ENCODE results near the gene SLC38A10.

Gene SLC38A10

DNA sequence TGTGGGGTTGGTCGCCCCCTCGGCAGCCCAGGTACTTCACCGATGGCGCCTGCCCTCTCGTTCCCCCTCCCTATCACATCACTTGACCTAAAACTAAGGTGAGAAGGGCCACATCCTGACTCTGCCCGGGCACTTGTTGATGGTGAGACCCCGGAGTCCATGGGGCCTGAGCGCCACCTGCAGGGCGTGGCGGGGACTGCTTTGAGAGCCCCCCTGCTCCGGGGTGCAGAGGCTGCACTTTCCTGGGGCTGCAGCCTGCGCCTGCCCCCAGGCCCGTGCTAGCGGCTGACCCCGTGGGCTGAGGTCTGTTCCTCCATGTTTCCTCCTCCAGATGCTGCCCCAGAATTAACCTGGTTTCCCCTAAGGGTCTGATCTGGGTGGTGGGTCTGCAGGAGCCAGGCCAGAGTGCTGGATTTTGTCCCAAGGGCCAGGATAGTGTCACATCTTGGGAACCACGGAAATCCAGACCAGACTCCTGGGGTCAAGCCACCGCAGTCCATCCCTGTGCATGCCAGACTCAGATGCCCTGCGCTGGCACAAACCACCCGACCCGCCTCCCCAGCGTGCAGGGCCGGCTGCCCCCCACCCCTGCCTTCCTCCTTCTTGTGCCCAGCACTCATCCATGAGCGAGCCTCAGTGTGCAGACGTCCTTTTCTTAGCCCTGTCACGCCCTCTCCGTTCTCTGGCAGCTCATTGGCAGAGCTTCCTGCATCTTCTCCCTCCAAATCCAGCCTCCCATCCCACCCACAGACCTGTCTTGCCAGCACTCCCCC, 53.3 kb downstream of the SLC38A10 start:
- DNase-seq (ENCODE audit: low read depth), result peak; percentile 24

DNA sequence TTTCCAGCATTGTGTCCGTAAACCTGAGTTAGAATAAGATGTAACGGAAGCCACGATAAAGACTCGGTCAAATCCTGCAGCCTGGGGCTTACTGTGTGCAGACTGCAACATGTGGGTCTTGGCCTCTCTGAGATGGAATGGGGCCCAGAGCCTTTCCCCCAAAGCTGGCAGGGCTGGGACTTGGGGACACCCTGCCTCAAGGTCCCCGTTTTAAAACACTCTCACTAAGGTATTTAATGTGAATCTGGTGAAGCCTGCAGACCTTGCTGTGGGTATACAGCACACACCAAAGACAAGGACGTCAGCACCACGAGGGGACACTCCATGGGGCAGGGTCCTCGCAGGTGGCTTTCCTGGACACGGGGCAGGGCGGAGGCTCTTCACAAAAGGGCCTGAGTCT, 53.9 kb downstream of the SLC38A10 start:
- DNase-seq (ENCODE audit: low read depth), result no peak

DNA sequence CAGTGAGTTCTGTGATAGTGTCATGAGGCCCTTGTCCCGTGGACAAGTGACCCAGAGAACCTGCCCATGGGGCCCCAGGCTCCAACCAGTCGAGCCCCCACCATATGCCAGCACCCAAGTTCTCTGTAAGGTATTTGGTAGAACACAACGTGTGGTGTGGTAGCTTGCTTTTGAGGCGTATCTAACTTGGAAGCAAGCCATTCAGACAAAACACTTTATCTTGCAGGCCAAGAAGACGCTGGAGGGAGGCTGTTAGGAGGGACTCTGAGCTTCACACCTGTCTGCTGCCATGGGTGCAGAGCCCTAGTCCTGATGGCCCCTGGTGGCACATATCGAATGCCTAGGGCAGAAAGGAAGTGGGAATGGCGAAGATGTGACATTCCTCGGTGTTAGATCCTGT, 54.3 kb downstream of the SLC38A10 start:
- no peak for DNase-seq (ENCODE audit: low read depth)

DNA sequence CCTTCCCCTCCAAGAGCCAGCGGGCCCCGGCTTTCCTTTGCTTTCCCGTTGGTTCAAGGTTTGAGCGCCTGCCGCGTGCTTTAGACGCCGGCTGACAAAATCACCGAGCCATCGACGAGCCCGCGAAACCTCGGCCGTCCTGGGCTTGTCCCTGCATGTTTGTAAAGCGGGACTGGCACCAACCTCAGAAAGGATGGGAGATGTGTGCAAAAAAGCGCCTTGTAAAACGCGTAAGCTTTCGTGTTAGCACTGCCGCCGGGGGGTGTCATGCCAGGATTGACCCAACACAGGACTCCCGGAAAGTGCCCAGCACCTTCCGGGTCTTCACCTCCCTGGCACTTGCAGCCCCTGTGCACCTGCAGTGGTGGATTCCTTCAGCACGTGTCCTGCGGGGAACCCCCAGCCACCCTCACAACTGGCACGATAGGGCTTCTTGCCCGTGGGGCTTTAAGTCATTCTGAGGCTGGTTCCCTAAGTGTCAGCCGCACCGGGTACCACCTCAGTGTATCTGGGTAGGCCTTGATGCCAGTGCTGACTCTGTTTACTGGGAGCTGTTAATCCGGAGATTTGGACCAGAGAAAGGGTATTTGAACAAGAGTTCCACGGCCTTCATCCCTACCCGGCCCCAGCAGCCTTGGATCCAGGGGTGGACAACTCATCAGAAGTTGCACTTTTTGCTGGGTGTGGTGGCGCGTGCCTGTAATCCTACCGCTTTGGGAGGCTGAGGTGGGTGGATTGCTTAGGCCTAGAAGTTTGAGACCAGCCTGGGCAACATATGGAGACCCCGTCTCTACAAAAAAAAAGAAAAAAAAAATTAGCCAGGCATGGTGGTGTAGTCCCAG, 55.2 kb downstream of the SLC38A10 start:
- DNase-seq (ENCODE audit: low read depth), result no peak

DNA sequence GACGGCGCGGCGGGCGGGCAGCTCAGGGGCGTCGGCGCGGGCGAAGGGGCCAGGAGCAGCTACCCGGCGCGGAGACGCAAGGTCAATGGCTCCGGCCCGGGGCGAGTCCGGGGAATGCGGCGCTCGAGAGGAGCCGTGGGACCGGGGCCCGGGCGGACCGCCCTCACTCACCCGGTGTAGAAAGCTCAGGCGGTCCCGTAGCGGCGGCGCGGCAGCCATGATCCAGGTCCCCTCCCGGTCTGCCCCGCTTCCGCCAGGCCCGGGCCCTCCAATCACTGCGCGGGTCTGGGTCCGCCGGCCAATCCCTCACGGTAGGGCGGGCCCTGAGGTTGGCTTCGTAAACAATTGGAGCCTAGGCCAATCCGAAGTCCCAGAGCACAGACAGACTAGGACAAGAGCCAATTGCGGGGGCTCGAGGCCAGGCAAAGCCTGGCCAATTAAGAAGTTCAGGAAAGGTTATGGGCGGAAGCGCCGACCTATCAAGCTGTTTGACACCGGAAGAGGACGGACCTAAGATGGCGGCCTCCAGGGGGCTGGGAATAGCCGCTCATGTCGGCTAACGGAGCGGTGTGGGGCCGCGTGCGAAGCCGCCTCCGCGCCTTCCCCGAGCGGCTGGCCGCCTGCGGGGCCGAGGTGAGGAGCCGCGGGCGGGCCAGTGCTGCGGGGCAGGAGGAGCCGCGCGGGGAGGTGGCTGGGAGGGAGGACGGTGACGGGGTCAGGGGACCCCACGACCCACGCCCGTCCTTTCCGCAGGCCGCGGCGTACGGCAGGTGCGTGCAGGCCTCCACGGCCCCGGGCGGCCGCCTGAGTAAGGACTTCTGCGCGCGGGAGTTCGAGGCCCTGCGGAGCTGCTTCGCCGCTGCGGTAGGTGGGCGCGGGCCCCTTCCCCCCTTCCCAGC, 56.0 kb downstream of the SLC38A10 start, which contains the start of the genes NDUFAF8 and TEPSIN:
TSS of gene NDUFAF8 (plus strand) at position 504 of the 899 bp plus-strand sequence. CDS start at position 550, 46 bp downstream.
TSS of gene TEPSIN (minus strand) at position 241 of the 899 bp plus-strand sequence. CDS start at position 219, 22 bp downstream.
- peak; percentile 99 for DNase-seq (ENCODE audit: low read depth)

DNA sequence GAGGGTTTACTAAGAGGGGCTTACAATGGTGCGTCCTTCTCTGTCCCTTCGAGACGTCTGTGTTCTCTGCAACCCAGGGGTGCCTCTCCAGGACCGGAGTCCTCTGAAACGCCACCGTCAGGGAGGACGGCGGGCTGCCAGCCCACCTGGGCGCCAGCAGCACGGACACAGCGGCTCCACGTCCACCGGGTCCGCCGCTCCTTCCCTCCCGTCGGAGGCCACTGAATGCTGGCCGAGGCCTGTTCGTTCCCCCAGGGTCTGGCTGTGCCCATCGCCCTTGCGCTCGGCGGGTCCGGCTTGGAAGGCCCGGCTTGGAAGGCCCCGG, 56.7 kb downstream of the SLC38A10 start:
- no peak for DNase-seq (ENCODE audit: low read depth)

DNA sequence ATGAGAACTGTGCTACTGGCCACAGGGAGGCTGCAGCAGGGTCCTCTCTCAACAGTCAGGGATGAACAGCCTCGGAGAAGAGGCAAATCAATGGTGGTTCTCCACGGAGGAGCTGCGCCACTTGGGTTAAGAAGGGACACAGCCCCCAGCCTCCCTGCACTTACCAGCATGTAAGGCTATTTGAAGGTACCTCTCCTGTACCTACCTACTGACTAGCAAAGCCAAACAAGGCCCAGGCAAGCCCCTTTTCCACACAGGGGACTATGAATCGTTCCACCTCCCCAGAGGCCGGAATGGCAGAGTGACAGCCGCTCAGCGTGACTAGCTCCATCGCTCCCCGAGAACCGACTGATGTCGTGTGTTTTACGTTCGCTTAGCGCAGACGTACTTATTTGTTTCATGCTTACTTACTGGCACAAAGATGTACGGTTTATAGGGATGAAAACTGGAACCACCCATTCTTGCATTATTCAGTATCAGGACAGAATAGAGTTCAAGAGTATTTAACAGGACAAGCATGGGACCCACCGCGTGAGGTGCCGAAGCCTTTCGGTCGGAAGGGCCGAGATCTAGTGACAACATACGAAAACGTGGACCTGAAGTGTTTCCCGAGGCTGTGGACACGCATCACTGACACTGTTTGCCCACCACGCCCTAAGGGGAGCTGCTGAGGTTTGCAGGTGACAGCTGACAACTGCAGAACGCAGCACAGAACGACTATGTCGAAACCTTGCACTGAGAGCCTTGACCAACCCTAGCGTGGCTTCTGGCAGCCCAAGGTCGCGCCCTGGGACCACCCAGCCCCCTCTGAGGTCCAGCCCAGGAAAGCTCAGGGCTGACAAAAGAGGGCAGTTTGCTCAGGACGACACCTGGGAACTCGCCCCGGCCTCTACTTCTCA, 57.3 kb downstream of the SLC38A10 start:
- DNase-seq (ENCODE audit: low read depth), result no peak

DNA sequence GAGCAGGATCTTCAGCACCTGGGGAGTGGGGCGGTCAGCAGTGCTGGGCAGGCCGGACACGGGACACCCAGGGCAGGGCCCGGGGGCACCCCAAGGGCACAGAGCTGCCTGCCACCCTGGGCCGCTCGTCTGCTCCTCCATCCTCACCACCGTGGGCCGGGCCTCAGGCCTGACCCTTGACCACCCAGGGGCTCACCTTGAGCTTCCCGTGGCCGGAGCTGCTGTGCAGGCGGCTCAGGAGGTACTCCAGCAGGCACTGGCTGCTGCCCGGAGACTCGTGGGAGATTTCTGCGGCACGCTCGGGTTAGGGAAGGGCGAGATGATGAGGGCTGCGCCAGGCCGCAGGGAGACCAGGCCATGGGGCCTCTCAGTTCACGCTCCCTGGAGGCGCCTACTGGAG, 58.3 kb downstream of the SLC38A10 start:
- no peak for DNase-seq (ENCODE audit: low read depth)

DNA sequence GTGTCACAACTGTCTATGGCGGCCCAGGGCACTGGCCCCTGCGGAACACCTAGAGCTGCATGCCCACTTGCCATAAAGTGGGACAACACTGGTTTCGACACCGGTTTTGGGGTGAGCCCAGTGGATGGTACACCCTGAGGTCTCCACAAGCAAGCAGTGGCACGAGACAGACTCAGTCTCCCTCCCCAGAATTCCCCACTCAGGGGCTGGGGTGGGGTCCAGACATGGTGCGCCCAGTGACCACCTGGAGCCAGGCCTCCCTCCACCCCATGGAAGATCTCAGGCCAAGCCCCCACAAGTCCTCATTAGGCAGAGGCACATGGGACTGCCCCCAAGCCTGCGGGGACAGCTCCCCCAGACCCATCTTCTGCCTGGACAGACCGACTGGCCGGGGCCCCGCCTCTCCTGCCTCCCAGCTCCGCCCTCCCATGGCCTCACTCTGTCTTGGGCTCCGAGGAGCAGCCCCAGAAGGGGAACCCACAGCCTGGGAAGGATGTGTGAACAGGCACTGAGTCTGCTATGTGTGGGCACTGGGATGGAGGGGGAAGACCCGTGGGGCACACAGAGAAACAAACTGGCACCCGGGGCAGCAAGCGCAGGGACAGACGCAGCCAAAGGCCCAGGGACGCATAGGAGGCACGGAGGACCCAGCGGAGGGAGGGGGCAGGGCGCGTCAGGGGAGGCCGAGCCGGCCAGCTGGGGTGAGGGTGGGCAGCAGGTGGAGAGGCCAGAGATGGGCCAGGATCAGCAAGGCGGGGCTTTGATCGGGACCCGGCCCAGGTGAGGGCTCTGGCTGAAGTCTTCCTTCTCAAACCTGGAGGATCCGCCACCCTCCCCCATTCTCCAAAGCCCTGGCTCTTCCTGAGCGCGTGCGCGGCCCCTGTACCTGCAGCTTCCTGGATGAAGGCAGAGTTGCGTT, 59.0 kb downstream of the SLC38A10 start:
- no peak for DNase-seq (ENCODE audit: low read depth)

DNA sequence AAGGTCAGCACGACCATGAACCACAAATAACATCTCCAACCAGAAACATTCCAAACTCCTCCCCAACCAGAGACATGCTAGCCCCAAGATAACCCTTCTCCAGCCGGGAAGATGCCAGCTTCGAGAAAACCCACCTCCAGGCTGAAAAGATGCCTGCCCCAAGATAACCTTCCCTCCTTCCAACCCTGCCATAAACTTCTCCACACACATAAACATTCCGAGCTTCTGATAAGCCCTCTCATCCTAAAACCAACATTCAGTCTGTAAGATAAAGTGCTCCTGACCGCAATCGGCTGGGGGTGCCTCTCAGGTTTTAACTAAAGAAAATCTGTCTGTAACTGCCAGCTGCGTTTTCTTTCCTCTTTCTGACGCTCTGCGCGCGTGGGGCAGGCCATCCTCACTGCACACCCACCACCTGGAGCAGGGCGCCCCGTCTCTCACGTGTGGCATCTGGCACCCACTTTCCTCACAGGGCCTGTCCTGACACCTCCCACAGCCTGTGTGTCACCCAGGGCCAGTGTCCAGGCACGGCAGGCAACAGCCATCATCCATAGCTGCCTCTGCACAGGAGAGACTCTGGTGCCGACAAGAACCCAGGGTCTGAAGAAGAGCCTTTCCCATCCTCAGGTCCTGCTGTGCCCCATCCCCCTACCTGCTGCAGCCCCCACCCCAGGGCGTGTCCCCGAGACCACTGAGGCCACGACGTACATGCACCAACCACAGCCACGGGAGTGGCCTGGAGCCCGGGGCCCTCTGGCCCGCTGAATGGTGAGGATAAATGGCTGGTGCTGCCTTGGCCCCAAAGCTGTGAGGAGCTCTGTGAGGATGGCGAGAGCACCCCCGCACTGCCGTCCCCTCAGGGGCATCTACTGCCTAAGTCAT, 59.9 kb downstream of the SLC38A10 start:
- DNase-seq (ENCODE audit: low read depth), result peak; percentile 83

DNA sequence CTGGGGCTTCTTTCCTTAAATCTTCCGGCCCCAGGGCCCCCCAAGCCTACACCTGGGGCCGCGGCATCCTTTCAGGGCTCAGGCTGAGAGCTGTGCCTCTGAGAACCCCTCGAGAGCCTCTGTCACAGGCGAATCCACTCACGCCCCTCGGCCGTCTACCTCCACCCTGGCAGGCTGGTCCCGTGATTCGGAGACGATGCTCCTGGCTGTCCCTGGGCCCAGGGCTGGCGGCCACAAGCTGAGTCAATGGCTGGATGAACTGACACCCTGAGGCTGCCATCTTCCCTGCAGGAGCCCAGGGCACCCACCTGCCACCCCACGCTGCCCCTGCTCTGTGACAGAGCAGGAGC, 60.6 kb downstream of the SLC38A10 start:
- DNase-seq (ENCODE audit: low read depth), result no peak

DNA sequence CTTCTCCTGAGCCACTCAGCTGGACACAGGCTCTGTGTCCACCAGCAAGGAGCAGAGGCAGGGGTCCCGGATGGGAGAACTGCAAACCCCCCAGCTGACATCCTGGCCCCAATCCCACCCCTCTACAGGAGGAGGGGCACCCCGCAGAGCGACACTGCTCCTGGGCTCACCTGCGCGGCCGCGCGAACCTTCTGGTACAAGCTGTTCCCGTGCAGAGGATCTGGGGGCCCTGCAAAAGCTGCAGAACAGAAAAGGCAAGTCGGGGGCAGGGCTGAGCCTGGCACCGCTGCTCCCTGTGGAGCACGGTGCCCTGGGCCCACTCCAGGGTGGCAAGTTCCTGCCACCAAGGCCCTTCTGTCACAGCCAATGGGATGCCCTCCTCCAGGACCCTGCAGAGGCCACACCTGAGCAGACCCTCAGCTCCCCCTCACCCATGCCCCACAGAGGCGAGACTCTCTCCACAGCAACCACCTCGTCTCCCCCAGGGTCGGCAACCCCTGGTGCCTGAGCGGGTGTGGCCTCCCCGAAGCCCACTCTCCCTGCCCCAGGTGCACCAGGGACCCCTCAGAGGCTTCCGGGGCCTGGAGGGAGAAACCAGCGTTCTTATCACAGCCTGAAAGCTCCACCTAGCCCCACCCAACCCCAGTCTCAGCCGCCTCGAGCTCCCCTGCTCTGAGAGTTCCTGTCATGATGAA, 61.1 kb downstream of the SLC38A10 start:
- no peak for DNase-seq (ENCODE audit: low read depth)

DNA sequence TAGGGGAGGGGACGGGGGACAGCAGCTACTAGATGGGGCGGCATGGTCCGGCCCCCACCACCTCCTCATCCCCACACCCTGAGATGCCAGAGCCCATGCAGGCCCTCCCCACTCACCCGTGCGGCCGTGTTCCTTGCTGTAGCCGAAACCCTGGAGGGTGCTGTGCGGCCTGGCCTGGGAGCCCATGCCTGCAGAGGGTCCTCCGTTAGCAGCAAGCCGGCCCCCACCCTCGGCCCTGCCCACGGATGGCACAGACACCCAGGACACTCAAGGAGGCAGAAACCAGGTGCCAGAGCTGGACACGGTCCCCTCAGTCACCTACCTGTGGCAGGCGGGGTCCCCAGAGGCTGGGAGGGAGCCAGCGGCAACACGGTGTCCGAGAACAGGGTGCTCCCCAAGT, 61.8 kb downstream of the SLC38A10 start:
- DNase-seq (ENCODE audit: low read depth), result no peak

DNA sequence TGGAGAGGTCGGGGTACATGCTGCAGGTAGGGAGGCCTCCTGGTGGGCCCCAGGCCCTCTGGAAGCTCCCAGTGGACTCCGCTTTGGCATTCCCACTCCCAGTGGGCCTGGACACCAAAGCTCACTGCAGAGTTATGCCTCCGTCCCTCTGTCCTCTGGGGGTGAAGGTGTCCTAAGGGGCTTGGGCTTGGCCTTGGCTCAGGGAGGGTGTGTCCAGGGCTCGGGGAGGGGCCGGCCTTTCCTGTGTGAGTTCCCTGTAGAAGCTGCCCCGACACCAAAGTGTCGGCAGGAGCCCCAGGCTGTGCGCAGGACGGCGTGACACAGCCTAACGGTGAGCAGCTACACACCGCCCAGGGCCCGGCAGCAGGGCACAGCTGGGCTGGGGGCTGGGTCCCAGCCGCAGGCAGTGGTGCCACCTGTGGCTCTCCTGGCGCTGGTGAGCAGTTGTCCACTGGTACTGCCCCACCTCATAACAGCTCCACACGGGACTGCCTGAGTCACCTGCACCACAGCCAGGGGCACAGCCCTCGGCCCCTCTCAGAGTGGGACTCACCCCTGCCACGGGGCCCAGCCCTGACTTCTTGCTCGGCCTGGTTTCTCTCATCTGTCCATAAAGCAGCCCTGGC, 62.4 kb downstream of the SLC38A10 start:
- DNase-seq (ENCODE audit: low read depth), result no peak

DNA sequence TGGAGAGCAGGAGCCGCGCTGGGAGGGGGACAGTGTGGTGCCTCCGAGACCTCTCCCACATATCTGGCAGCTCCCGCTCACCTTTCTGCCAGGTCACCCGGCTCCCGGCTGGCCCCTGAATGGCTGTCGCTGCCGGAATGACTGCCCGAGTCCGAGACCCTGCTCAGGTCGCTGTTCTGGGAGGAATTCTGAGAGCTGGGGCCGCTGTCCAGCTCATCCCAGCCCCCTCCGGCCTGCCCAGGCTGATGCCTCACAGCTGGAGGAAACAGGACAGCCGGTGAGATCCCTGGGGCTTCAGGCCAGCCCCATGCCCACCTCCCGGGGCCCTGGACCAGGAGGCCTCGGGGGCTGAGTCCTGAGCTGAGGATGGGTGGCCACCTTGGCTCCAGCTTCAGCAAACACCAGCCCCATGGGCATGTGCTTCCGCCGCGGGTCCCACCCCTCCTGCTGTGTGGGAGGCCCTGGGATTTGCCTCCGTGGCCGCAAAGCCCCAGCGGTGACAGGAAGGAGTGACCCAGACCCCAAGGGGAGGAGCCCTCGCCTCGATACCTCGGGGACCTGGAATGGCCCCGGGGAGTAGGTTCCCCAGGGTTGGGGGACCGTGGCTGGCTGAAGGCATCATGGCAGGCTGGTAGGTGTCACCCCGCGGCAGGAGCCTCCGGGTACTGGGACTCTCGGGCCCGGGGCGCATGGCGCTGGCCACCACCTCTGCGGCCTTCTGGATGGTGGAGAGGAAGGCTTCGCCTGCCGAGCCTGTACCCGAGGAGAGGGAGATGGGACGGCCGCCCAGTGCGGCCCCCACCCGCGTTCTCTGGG, 63.1 kb downstream of the SLC38A10 start:
- DNase-seq (ENCODE audit: low read depth), result no peak

DNA sequence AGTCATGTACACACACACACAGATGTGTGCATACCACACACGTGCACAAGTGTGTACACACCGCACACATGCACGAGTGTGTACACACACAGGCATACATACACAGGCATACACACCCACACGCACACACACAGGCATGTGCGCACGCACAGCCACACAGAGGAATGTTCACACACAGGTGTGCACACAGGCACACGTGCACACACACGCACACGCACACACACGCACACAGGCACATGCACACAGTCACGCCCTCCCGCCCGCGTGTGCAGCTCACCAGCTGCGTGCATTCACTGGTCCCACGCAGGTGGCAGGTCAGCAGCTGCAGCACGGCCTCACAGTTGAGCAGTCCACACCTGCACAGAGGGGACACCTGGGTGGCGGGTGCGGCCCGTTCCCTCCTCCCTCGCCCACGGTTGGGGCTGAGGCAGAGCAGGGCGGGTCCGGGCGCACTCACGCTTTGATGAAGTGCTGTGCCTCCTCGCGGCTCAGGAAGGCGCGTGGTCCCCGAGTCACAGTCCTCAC, 63.9 kb downstream of the SLC38A10 start:
- DNase-seq (ENCODE audit: low read depth), result no peak

Data from amniotic epithelial cell (primary cell).